ENCODE data around the gene PRDM7.
"Not testable (repeated sequence)": the region's sequence is repeated elsewhere in the genome, so short reads cannot be mapped to it uniquely, and the experiment has no call there.

PRDM7 gene

GRCh38 chr16:90070440-90070839 is 6.7 kb downstream of the PRDM7 start:
- no peak for DNase-seq

DNA sequence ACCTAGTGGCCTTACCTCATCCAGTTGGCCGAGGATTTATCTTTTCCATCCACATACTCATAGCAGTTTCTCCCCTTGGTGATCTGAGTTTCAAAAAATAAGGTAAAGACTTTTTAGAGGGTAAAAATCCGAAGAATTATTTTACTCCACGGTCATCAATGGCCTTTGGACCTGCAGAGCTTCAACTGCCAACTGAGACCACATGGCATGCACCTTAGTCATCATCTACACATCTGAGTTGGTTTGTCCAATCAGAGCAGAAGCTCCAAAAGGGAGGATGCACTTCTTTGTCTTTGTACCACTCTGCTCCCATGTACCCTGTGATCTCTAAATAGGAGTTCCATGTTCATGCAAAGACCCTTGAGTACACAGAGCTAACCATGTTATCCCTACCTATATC is 15.7 kb downstream of the PRDM7 start:
- DNase-seq: no peak

DNA sequence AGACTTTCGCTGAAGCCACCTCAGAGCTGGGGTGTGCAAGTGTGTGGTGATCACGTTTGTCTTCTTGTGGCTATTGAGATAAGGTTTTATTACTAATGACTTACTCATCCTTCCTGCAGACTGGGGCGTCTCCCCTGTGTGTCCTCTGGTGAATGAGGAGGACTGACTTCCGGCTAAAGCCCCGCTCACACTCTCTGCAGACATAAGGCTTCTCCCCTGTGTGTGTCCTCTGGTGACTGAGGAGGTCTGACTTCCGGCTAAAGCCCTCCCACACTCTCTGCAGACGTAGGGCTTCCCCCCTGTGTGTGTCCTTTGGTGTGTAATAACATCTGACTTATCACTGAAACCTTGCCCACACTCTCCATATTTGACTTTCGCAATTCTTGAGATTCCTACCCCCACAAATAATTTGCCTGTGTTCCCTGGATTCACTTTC is 19.4 kb downstream of the PRDM7 start:
- DNase-seq: no peak

- DNase-seq: not testable (repeated sequence)
Observed at GRCh38 chr16:90056521-90056920, 20.6 kb downstream of the PRDM7 start.

DNA sequence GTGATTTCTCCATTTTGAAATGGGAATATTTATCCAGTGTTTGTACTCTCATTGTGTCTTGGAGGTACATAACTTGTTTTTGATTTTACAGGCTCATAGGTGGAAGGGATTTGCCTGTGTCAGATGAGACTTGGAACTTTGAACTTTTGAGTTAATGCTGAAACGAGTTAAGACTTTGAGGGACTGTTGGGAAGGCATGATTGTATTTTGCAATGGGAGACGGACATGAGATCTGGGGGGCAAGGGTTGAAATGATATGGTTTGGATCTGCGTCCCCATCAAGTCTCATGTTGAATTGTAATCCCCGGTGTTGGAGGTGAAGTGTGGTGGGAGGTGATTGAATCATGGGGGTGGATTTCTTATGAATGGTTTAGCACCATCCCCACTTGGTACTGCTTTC is 21.8 kb downstream of the PRDM7 start:
- DNase-seq: no peak

DNA sequence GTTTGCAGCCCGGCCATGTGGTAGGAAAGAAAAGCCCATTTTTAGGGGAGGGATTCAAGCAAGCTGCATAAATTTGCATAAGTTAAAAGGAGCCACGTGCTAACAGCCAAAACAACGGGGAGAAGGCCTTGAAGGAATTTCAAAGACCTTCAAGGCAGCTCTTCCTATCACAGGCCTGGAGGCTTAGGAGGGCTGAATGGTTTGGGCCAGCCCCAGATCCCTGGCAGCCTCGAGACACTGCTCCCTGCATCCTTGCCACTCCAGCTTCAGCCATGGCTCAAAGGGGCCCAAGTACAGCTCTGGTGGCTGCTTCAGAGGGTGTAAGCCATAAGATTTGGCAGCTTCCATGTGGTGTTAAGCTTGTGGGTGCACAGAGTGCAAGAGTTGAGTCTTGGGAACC is 22.6 kb downstream of the PRDM7 start:
- DNase-seq: no peak

GRCh38 chr16:90053902-90054500 is 23.1 kb downstream of the PRDM7 start:
- no peak for DNase-seq

- DNase-seq: no peak
Observed at GRCh38 chr16:90050969-90051368, 26.2 kb downstream of the PRDM7 start.

DNA sequence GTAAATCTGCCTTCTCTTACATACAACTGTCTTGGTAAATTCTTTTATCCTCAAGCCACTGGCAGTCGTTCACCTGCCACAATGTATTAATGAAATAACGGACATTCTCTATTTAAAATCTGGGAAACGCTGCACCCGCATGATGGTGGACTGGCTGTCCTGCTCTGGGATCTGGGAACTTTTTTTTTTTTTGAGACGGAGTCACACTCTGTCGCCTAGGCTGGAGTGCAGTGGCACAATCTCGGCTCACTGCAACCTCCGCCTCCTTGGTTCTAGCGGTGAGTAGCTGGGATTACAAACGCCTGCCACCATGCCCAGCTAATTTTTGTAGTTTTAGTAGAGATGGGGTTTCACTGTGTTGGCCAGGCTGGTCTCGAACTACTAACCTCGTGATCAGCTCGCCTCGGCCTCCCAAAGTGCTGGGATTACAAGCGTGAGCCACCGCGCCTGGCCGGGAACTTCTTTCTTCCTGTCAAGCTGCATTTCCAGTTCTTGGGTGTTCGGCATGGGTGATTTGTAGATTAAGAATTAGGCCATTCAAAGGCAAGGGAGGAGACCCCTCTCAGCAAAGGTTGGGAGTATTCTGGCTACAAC is 28.3 kb downstream of the PRDM7 start:
- DNase-seq: no peak

GRCh38 chr16:90048347-90048722 is 28.8 kb downstream of the PRDM7 start:
- DNase-seq: no peak

- DNase-seq: no peak
Observed at GRCh38 chr16:90047714-90048346, 29.3 kb downstream of the PRDM7 start.

DNA sequence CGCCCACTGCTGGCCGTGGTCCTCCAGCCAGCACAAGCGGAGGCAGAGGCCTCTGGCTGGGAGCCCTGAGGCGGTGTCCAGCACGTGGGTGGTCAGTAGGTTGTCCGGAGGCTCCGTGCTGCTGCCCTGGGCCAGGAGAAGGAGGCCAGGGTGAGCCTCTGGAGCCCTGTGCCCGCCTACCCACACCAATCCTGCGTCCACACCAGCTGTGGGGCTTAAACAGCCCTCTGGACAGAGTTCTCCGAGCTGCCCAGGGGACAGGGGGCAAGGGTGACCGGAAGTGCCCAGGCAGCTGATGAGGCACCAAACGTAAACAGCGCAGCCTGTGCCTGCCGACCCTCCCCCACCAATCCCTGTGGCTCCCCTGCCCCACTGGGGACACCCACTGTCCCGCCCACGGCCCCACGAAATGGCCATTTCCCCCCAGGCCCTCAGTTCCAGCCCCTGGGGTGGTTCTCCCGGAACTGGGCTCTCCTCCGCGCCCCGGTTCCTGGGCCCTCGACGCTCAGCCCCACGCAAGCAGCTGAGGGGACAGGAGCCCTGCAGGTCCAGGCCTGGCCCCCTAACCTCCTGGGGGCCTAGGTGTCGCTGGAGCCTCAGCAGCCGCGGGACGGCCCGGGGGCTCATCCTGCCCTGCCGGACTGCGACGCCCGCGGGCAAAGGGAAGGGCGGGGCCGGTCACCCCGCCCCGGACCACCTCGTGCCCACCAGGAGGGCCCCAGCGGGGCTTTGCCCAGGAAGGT is 30.0 kb downstream of the PRDM7 start:
- no peak for DNase-seq

DNA sequence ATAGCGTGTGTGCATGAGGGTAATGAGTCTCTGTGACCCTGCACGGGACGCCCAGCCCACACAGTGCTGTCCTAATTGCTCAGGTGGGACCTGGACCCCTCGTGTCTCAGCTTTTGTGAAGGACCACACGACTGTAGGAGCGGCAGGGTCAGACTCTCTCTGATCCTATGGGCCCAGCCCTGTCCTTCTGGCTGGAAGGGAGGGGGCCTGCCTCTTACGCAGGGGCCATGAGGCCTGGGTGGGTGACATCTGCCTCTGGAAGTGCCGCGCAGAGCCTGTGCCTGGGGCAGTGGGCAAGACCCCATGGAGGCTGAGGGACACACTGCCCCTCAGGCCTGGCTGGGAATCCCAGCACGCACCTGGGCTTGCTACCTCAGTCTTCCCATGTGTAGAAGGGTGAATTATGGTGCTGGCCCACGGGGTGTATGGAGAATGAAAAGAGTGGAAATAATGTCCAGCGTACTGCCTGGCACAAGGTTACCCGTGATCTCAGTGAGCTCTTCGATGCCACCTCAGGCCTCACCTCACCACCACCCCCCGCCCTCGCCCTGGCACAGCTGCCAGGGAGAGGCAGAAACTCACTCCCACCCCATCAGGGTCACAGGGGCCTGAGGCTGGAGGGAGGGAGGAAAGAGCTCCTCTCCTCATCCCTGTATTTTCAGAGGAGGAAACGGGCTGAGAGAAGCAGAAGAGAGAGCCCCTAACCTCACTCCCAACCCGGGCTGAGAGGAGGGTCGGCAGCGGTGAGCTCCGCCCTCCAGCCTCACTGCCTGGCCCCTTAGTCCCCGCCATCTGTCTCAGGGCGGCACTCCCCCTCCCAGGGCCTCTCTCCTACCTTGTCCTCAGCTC is 30.8 kb downstream of the PRDM7 start:
- DNase-seq: no peak

GRCh38 chr16:90044111-90044551 is 33.0 kb downstream of the PRDM7 start:
- DNase-seq: no peak

GRCh38 chr16:90043526-90043925 is 33.6 kb downstream of the PRDM7 start:
- no peak for DNase-seq

- DNase-seq: no peak
Observed at GRCh38 chr16:90042946-90043514, 34.1 kb downstream of the PRDM7 start.

DNA sequence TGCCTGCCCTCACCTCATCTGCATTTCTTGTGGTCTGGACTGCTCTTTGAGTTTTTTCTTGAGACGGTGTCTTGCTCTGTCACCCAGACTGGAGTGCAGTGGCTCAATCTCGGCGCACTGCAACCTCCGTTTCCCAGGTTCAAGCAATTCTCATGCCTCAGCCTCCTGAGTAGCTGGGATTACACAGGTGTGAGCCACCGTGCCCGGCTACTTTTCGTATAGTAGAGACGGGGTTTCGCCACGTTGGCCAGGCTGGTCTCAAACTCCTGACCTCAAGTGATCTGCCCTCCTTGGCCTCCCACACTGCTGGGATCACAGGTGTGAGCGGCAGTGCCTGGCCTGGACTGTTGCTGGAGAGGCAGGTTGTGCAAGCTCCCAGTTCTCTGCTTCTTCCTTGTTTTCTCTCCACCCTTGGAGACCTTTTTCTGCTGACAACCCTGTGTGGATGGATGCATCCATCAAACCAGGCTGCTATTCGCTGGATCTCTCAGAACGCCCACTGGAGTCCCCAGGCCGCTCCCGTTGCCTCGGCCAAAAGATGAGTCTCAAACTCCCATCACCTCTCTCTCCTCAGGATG is 35.1 kb downstream of the PRDM7 start:
- no peak for DNase-seq

GRCh38 chr16:90040152-90041023 is 36.7 kb downstream of the PRDM7 start:
- DNase-seq: no peak

DNA sequence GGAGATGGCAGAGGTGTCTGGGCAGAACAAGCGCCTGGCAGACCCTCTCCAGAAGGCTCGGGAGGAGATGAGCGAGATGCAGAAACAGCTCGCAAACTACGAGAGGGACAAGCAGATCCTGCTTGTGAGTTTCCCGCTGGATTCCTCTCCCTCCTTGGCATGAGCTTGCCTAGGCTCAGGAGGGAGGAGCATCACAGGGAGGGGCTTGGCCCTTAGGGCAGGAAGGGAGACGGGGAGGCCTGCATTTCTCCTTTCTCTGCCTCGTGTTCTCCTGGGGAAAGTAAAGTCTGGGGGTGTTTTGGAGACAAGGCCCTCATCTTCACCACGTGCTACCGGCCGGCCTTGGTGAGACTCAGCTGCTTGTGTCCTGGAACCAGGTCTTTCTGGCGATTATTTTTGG is 39.9 kb downstream of the PRDM7 start:
- no peak for DNase-seq

DNA sequence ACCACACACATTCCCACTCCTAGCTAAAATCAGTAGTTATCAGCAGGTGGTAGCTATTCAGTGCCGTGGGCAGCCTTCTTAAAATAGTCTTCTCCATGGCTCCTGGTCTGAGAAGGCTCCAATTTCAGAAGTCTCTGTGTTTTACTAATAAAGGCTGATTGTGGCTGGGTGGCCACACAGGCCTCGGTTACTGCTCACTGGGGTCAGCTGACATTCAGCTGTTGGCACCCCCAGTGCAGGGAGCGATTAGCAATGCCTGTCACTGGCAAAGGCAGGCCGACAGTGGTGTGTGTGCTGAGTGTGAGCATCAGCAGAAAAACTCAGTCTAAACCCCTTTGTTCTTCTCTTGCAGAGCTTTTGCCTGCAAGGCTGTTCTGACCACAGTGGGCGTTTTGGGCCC is 41.2 kb downstream of the PRDM7 start:
- DNase-seq: no peak

- DNase-seq: no peak
Observed at GRCh38 chr16:90034504-90034903, 42.6 kb downstream of the PRDM7 start.
